CD4-positive, alpha-beta T cell treated with Interleukin-6 at 100 ng/mL for 8 hours (primary cell): ENCODE results near the gene SCN4A.
A peak's percentile ranks its signal among the peaks of the same experiment; 100 is the strongest.

Experiments used
- DNase-seq: peaks from one replicate; pipeline ENCODE4 v3.0.0-alpha.2; 2020; ENCODE audit warnings: mixed read lengths, low spot score

Gene SCN4A

GRCh38 chr17:64001763-64002529, 29.2 kb upstream of the SCN4A start:
- DNase-seq = no peak

GRCh38 chr17:64001091-64001579, 28.4 kb upstream of the SCN4A start:
- no peak for DNase-seq

GRCh38 chr17:63999680-64000531, 27.2 kb upstream of the SCN4A start:
- DNase-seq = no peak

- no peak for DNase-seq
Observed at GRCh38 chr17:63998721-63999679, 26.3 kb upstream of the SCN4A start.

GRCh38 chr17:63998050-63998720, 25.5 kb upstream of the SCN4A start, which contains the start of gene PRR29:
PRR29 (plus strand) TSS chr17:63998351; CDS start chr17:63998365, 14 bp downstream.
- peak; percentile 71 for DNase-seq

- no peak for DNase-seq
Observed at GRCh38 chr17:63997341-63998048, 24.8 kb upstream of the SCN4A start.

- no peak for DNase-seq
Observed at GRCh38 chr17:63996430-63997182, 23.9 kb upstream of the SCN4A start.

- no peak for DNase-seq
Observed at GRCh38 chr17:63995626-63996025, 22.9 kb upstream of the SCN4A start.

GRCh38 chr17:63993368-63993985, 20.8 kb upstream of the SCN4A start:
- peak; percentile 21 for DNase-seq

GRCh38 chr17:63991611-63992010, 18.9 kb upstream of the SCN4A start:
- DNase-seq = no peak

- DNase-seq = no peak
Observed at GRCh38 chr17:63989622-63990345, 17.1 kb upstream of the SCN4A start.

- DNase-seq = no peak
Observed at GRCh38 chr17:63988741-63989621, 16.3 kb upstream of the SCN4A start.

- no peak for DNase-seq
Observed at GRCh38 chr17:63988127-63988478, 15.4 kb upstream of the SCN4A start.

GRCh38 chr17:63987221-63988126, 14.8 kb upstream of the SCN4A start:
- DNase-seq = no peak

GRCh38 chr17:63986821-63987220, 14.1 kb upstream of the SCN4A start:
- no peak for DNase-seq

- DNase-seq = no peak
Observed at GRCh38 chr17:63985387-63986140, 12.8 kb upstream of the SCN4A start.
